Fibroblast of peridontal ligament (primary cell): Measurements from ENCODE around the gene SPINT1.

Source experiments
- DNase-seq: peaks from one replicate; pipeline ENCODE4 v3.0.0-alpha.2; 2010; ENCODE audit errors: extremely low read depth

The SPINT1 gene

GRCh38 chr15:40892447-40893012 is 48.7 kb downstream of the SPINT1 start:
- DNase-seq: no peak

GRCh38 chr15:40893019-40893670 is 49.3 kb downstream of the SPINT1 start:
- no peak for DNase-seq

- DNase-seq: peak; percentile 96
Measured at GRCh38 chr15:40893733-40894680, 50.2 kb downstream of the SPINT1 start, which contains the start of gene VPS18. Gene VPS18 (plus strand): TSS chr15:40894450. CDS start chr15:40894769, 319 bp downstream.

- DNase-seq: peak; percentile 76
Measured at GRCh38 chr15:40894681-40895448, 51.0 kb downstream of the SPINT1 start.

GRCh38 chr15:40899536-40900207 is 55.8 kb downstream of the SPINT1 start:
- DNase-seq: no peak

- DNase-seq: no peak
Measured at GRCh38 chr15:40900256-40901052, 56.6 kb downstream of the SPINT1 start.

- DNase-seq: no peak
Measured at GRCh38 chr15:40901053-40901443, 57.2 kb downstream of the SPINT1 start.

GRCh38 chr15:40902605-40903561 is 59.0 kb downstream of the SPINT1 start:
- DNase-seq: no peak

- DNase-seq: no peak
Measured at GRCh38 chr15:40904552-40905201, 60.8 kb downstream of the SPINT1 start.

- peak; percentile 97 for DNase-seq
Measured at GRCh38 chr15:40906091-40906990, 62.5 kb downstream of the SPINT1 start.

GRCh38 chr15:40906991-40907802 is 63.3 kb downstream of the SPINT1 start:
- DNase-seq: no peak
